Stimulated activated naive CD8-positive, alpha-beta T cell treated with anti-CD3 and anti-CD28 coated beads, Interleukin-15, Interleukin-2, amounts not matched to agents 100 ng/mL and 50 ng/mL, for 24 hours (primary cell): Measurements from ENCODE around the gene ATG4A.

ENCODE experiments used
- H3K27ac Mint-ChIP-seq: one replicate; pipeline ENCODE4 v1.8.0; 2021; ENCODE audit warnings: mild to moderate bottlenecking, mixed read lengths
- H3K27me3 Mint-ChIP-seq: one replicate; pipeline ENCODE4 v1.8.0; 2021; ENCODE audit warnings: mixed read lengths
- H3K36me3 Mint-ChIP-seq: one replicate; pipeline ENCODE4 v1.8.0; 2021; ENCODE audit warnings: low read depth, mixed read lengths
- H3K4me1 Mint-ChIP-seq: one replicate; pipeline ENCODE4 v1.8.0; 2021; ENCODE audit warnings: low read depth, mixed read lengths
- H3K4me3 Mint-ChIP-seq: one replicate; pipeline ENCODE4 v1.8.0; 2021; ENCODE audit warnings: mild to moderate bottlenecking, mixed read lengths
- H3K9me3 Mint-ChIP-seq: one replicate; pipeline ENCODE4 v1.8.0; 2021; ENCODE audit warnings: mixed read lengths

The ATG4A gene

GRCh38 chrX:108169768-108170167 is 78.2 kb downstream of the ATG4A start:
- no peak overlapping the region for H3K27ac Mint-ChIP-seq
- H3K9me3 Mint-ChIP-seq: no peaks in the 10 kb centered on the region
- no peaks in the 10 kb centered on the region for H3K4me1 Mint-ChIP-seq
- H3K27me3 Mint-ChIP-seq: no peaks in the 10 kb centered on the region
- no peaks in the 10 kb centered on the region for H3K36me3 Mint-ChIP-seq
- H3K4me3 Mint-ChIP-seq: no peak overlapping the region

GRCh38 chrX:108171671-108172070 is 80.1 kb downstream of the ATG4A start:
- no peak overlapping the region for H3K4me3 Mint-ChIP-seq
- H3K27ac Mint-ChIP-seq: no peak overlapping the region
- no peaks in the 10 kb centered on the region for H3K27me3 Mint-ChIP-seq
- H3K9me3 Mint-ChIP-seq: no peaks in the 10 kb centered on the region
- no peaks in the 10 kb centered on the region for H3K36me3 Mint-ChIP-seq
- H3K4me1 Mint-ChIP-seq: no peaks in the 10 kb centered on the region

GRCh38 chrX:108173874-108174273 is 82.3 kb downstream of the ATG4A start:
- no peaks in the 10 kb centered on the region for H3K36me3 Mint-ChIP-seq
- H3K9me3 Mint-ChIP-seq: no peaks in the 10 kb centered on the region
- H3K27ac Mint-ChIP-seq: no peak overlapping the region
- no peak overlapping the region for H3K4me3 Mint-ChIP-seq
- no peaks in the 10 kb centered on the region for H3K4me1 Mint-ChIP-seq
- H3K27me3 Mint-ChIP-seq: no peaks in the 10 kb centered on the region

DNA sequence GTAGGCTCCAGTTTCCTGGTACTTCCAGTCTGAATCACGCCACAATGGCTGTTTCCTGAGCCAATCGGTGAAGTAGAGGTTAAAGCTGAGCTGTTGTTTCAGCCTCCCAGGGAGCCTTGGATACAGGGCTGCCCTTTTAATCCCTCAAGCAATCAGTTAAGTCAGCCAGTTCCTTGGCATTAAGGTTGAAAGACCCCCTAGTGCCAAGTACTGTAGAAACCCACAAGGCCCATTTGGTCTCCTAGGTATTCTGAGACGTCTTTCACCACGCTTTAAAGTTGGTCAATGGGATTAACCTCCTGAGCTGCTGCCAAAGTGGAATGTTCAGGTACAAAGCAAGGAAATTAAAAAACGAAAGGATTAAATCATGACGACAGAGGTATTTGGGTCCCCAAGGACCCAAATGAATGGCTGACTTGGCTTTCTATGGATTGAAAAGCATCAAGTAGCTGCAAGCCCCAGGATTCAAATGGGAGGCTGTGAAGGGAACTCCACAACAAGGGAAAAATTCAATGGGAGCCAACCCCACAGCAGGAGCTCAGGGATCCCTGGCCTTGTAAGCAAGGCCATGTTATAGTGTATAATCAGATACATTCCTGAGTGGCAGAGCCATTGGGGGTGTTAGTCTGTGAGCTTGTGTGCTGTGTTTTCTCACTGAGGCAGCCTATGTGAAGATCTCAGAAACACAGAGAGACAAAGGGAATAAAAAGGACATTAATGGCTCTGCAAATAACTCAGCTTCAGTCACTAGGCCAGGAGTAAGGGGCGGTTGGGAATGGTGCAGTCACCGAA is 86.0 kb downstream of the ATG4A start:
- Mint-ChIP-seq H3K9me3 (no peaks in the 10 kb centered on the region), H3K36me3 (no peaks in the 10 kb centered on the region), H3K27ac (no peak overlapping the region), H3K4me1 (no peaks in the 10 kb centered on the region), H3K4me3 (no peak overlapping the region), H3K27me3 (no peaks in the 10 kb centered on the region)

GRCh38 chrX:108178143-108178498 is 86.5 kb downstream of the ATG4A start:
- H3K27me3 Mint-ChIP-seq: no peaks in the 10 kb centered on the region
- H3K27ac Mint-ChIP-seq: no peak overlapping the region
- no peaks in the 10 kb centered on the region for H3K9me3 Mint-ChIP-seq
- H3K4me1 Mint-ChIP-seq: no peaks in the 10 kb centered on the region
- no peaks in the 10 kb centered on the region for H3K36me3 Mint-ChIP-seq
- H3K4me3 Mint-ChIP-seq: no peak overlapping the region

GRCh38 chrX:108186811-108187210 is 95.2 kb downstream of the ATG4A start:
- Mint-ChIP-seq H3K4me1 (no peaks in the 10 kb centered on the region), H3K9me3 (no peaks in the 10 kb centered on the region), H3K27me3 (no peaks in the 10 kb centered on the region), H3K27ac (no peak overlapping the region), H3K36me3 (no peaks in the 10 kb centered on the region), H3K4me3 (no peak overlapping the region)

DNA sequence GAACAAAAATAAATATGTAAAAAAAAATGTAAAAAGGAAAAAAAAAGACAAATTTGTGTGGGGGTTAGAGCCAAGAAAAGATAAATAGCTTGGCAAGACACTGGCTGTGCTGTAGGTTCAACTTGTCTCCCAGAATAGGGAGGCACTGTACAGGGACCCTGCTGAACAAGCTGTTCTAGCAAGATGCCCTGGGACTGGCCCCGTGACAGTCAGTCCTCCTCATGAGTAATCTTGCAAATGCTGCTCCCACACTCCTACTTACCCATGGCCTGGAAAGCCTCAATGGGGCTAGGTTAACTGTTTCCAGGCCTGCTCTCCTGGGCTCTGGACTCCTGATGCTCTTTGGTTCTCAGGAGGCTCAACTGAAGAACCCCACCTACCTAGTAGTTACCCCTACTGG is 106.8 kb downstream of the ATG4A start:
- no peak overlapping the region for H3K27ac Mint-ChIP-seq
- no peaks in the 10 kb centered on the region for H3K9me3 Mint-ChIP-seq
- H3K36me3 Mint-ChIP-seq: no peaks in the 10 kb centered on the region
- H3K27me3 Mint-ChIP-seq: peaks cover 4% of the 10 kb centered on the region
- no peaks in the 10 kb centered on the region for H3K4me1 Mint-ChIP-seq
- H3K4me3 Mint-ChIP-seq: no peak overlapping the region

DNA sequence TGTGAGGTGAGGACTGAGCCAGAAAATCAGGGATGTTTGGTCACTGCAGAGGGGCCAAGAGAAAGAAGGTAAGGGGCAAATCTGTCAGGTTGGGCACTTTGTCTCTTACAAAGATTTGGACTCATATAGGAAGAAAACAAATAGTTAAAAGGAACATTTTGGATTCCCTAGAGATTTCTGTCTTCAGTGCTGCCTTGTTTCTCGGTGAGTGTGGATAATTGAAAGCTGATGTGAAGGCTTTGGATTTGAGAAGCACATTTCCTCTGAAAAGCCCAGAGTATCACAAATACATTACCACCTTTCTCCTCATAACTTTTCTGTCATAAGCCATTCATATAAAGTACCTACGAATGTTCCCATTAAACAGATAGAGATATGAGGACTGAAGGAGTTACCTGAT is 107.5 kb downstream of the ATG4A start:
- no peak overlapping the region for H3K27ac Mint-ChIP-seq
- H3K4me1 Mint-ChIP-seq: no peaks in the 10 kb centered on the region
- H3K4me3 Mint-ChIP-seq: no peak overlapping the region
- peaks cover 4% of the 10 kb centered on the region for H3K27me3 Mint-ChIP-seq
- H3K9me3 Mint-ChIP-seq: no peaks in the 10 kb centered on the region
- H3K36me3 Mint-ChIP-seq: no peaks in the 10 kb centered on the region

DNA sequence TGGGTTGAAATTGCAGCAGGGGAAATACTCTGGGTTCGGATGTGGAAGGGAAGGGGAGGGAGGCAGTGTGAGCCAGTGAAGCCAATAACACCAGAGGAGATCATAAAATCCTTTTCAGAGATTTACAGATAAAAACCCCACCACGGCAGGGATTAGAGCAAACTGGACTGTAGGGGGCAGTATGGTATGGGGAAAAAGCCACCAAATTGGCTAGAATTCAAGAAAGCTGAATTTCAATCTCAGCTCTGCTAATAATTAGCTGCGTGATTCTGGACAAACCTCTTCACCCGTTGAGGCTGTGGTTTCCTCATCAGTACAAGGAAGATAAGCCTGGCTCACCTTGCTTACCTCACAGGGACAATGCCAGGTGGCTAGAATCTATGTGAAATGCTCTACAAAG is 108.1 kb downstream of the ATG4A start:
- no peaks in the 10 kb centered on the region for H3K9me3 Mint-ChIP-seq
- H3K27ac Mint-ChIP-seq: no peak overlapping the region
- H3K4me1 Mint-ChIP-seq: no peaks in the 10 kb centered on the region
- no peaks in the 10 kb centered on the region for H3K36me3 Mint-ChIP-seq
- H3K4me3 Mint-ChIP-seq: no peak overlapping the region
- peaks cover 5% of the 10 kb centered on the region for H3K27me3 Mint-ChIP-seq

DNA sequence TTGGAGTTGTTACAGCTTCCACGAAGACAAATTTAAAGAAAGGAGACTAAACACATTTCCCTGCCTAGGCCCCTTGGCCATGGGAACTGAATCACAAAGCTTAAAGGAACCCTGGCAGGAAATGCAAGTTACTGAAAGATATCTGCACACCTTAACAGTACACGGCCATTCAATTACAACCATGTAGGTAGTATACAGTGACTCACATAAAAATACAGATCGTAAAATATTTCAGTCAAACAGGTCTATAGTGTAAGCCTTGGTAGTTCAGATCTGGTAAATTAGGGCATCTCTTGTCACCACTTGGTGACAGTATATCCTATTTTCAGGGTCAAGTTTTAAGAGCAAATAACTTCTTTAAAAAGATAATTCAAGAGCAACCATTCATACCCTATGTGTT is 112.0 kb downstream of the ATG4A start:
- Mint-ChIP-seq H3K4me1 (no peaks in the 10 kb centered on the region), H3K27ac (no peak overlapping the region), H3K36me3 (no peaks in the 10 kb centered on the region), H3K27me3 (peaks cover 12% of the 10 kb centered on the region), H3K9me3 (no peaks in the 10 kb centered on the region), H3K4me3 (no peak overlapping the region)
